Measurements from ENCODE around the gene LGALSL. TPM values are rescaled to one million over a fixed set of nuclear protein-coding genes. Genes with fewer than 3 reads are reported as not detected.

Gene LGALSL
- total RNA-seq, 1 experiment from 2014 or later, result 13.0 TPM

- H3F3A ChIP-seq (ENCODE audit: insufficient read depth, low read depth), result no peaks in the 10 kb centered on the region
- ChIA-PET POLR2A (ENCODE audit: unreplicated experiment) (interaction anchor here (0.6 kb wide), 1 partner anchor 385 kb away, joined by 15 read pairs; no protein-coding TSS in a partner anchor), CTCF (no interaction called here)
- no peaks in the 10 kb centered on the region for H4K20me1 ChIP-seq (ENCODE audit: insufficient read depth)
- no peaks in the 10 kb centered on the region for H3K27me3 ChIP-seq (ENCODE audit: insufficient read depth, low read depth)
- no TSS peak for BruUV-seq (replicated peaks)
- H3K9me3 ChIP-seq (ENCODE audit: insufficient read depth, low read depth), result no peaks in the 10 kb centered on the region
- no peaks in the 10 kb centered on the region; the same call in 1 of the 2 replicates for H3K9me2 ChIP-seq (ENCODE audit: insufficient read depth)
- DNase-seq, result no peak
- TF ChIP-seq EZH2 (IDR thresholded peaks at IDR 0.05; ENCODE audit: low read depth) (no peak), CTCF (conservative IDR thresholded peaks at IDR 0.05) (no peak)
- H2AFZ ChIP-seq, result no peak overlapping the region
- no peak overlapping the region for H3K27ac ChIP-seq
- no peak overlapping the region for H3K4me2 ChIP-seq
- intact Hi-C loops (cut with micrococcal nuclease; ENCODE audit: unreplicated experiment), result no loop called here
- H3K4me3 ChIP-seq, result no peak overlapping the region
- H3K36me3 ChIP-seq (ENCODE audit: low read depth), result no peaks in the 10 kb centered on the region
- H3K79me2 ChIP-seq (ENCODE audit: low read depth), result no peaks in the 10 kb centered on the region
- 0 out of 2 replicates have a peak, but pooled peaks cover 4% of the 10 kb centered on the region for H3K4me1 ChIP-seq (replicated peaks; ENCODE audit: insufficient read depth)
These were observed 14.8 kb upstream of the LGALSL start for GRCh38 chr2:64439194-64439593.

- H3K9me2 ChIP-seq (ENCODE audit: insufficient read depth), result no peaks in the 10 kb centered on the region; the same call in 1 of the 2 replicates
- no peaks in the 10 kb centered on the region for H4K20me1 ChIP-seq (ENCODE audit: insufficient read depth)
- H3K4me2 ChIP-seq, result no peak overlapping the region
- H3K4me3 ChIP-seq, result no peak overlapping the region
- no peaks in the 10 kb centered on the region for H3K36me3 ChIP-seq (ENCODE audit: low read depth)
- DNase-seq, result no peak
- BruUV-seq (replicated peaks), result no TSS peak
- no peaks in the 10 kb centered on the region for H3K27me3 ChIP-seq (ENCODE audit: insufficient read depth, low read depth)
- no peaks in the 10 kb centered on the region for H3K9me3 ChIP-seq (ENCODE audit: insufficient read depth, low read depth)
- H3K27ac ChIP-seq, result no peak overlapping the region
- POLR2A ChIA-PET (ENCODE audit: unreplicated experiment), result no interaction called here
- no peaks in the 10 kb centered on the region for H3F3A ChIP-seq (ENCODE audit: insufficient read depth, low read depth)
- H2AFZ ChIP-seq, result no peak overlapping the region
- CTCF ChIA-PET, result no interaction called here
- no peaks in the 10 kb centered on the region for H3K79me2 ChIP-seq (ENCODE audit: low read depth)
- intact Hi-C loops (cut with micrococcal nuclease; ENCODE audit: unreplicated experiment), result no loop called here
- TF ChIP-seq EZH2 (IDR thresholded peaks at IDR 0.05; ENCODE audit: low read depth) (no peak), CTCF (conservative IDR thresholded peaks at IDR 0.05) (no peak)
- H3K4me1 ChIP-seq (replicated peaks; ENCODE audit: insufficient read depth), result 0 out of 2 replicates have a peak, but pooled peaks cover 3% of the 10 kb centered on the region
These were observed 13.1 kb upstream of the LGALSL start for GRCh38 chr2:64440843-64441242.

GRCh38 chr2:64442277-64442676, 11.7 kb upstream of the LGALSL start:
- no TSS peak for BruUV-seq (replicated peaks)
- H3K9me3 ChIP-seq (ENCODE audit: insufficient read depth, low read depth), result no peaks in the 10 kb centered on the region
- no peak overlapping the region for H3K4me3 ChIP-seq
- no peaks in the 10 kb centered on the region for H4K20me1 ChIP-seq (ENCODE audit: insufficient read depth)
- H3K27ac ChIP-seq, result no peak overlapping the region
- H3K36me3 ChIP-seq (ENCODE audit: low read depth), result no peaks in the 10 kb centered on the region
- intact Hi-C loops (cut with micrococcal nuclease; ENCODE audit: unreplicated experiment), result no loop called here
- 0 out of 2 replicates have a peak, but pooled peaks cover 8% of the 10 kb centered on the region for H3K4me1 ChIP-seq (replicated peaks; ENCODE audit: insufficient read depth)
- no peaks in the 10 kb centered on the region; the same call in 1 of the 2 replicates for H3K9me2 ChIP-seq (ENCODE audit: insufficient read depth)
- ChIA-PET CTCF (no interaction called here), POLR2A (ENCODE audit: unreplicated experiment) (no interaction called here)
- H3F3A ChIP-seq (ENCODE audit: insufficient read depth, low read depth), result no peaks in the 10 kb centered on the region
- no peak overlapping the region for H3K4me2 ChIP-seq
- H3K79me2 ChIP-seq (ENCODE audit: low read depth), result no peaks in the 10 kb centered on the region
- H2AFZ ChIP-seq, result no peak overlapping the region
- DNase-seq, result no peak
- no peak for TF ChIP-seq EZH2 (IDR thresholded peaks at IDR 0.05; ENCODE audit: low read depth)
- TF ChIP-seq CTCF (conservative IDR thresholded peaks at IDR 0.05), result no peak
- H3K27me3 ChIP-seq (ENCODE audit: insufficient read depth, low read depth), result no peaks in the 10 kb centered on the region
